IMR-90 (cell line): ENCODE results near the gene ATG4A.

Experiments
- NFE2L2 ChIP-seq: fragments of 150-350 bp; IDR thresholded peaks from 2 replicates; pipeline ENCODE4 v1.6.1; 2016; ENCODE audit warnings: low read depth, mild to moderate bottlenecking, low read length
- RAD21 ChIP-seq: IDR thresholded peaks from 2 replicates; pipeline ENCODE4 v1.6.1; 2012; ENCODE audit warnings: low read length, improper control_type of control experiment
- TF ChIP-seq, protein P1 (sequence below): conservative IDR thresholded peaks from 2 replicates; pipeline ENCODE4 v1.5.1; 2012; ENCODE audit warnings: mild to moderate bottlenecking, low read depth, low read length, improper control_type of control experiment
- TF ChIP-seq, protein P2 (sequence below): fragments of 150-350 bp; IDR thresholded peaks from 2 replicates; pipeline ENCODE4 v1.6.1; 2017; ENCODE audit warnings: mild to moderate bottlenecking, antibody characterized with exemption, low read length, low read depth

DNA sequence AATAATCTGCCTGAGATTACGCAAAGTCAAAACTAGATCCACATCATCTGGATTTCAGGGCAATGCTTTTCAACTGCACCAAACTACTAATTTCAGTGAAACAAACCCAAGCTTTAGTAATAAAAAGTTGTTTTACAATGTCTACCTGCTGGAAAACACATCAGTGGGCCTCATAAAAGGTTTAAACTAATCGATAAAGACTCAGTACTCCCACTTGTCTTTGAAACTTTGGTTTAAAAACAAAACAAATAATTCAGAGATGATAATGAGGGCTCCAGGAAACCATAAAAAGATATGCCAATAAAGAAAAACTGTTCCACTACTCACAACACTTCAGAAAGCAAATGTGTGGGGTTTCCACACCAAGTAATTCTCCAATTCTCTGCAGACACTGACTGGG, 10.5 kb upstream of the ATG4A start:
- TF ChIP-seq, protein P1, sequence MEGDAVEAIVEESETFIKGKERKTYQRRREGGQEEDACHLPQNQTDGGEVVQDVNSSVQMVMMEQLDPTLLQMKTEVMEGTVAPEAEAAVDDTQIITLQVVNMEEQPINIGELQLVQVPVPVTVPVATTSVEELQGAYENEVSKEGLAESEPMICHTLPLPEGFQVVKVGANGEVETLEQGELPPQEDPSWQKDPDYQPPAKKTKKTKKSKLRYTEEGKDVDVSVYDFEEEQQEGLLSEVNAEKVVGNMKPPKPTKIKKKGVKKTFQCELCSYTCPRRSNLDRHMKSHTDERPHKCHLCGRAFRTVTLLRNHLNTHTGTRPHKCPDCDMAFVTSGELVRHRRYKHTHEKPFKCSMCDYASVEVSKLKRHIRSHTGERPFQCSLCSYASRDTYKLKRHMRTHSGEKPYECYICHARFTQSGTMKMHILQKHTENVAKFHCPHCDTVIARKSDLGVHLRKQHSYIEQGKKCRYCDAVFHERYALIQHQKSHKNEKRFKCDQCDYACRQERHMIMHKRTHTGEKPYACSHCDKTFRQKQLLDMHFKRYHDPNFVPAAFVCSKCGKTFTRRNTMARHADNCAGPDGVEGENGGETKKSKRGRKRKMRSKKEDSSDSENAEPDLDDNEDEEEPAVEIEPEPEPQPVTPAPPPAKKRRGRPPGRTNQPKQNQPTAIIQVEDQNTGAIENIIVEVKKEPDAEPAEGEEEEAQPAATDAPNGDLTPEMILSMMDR = no peak
- no peak for TF ChIP-seq RAD21
- TF ChIP-seq NFE2L2 = no peak
- TF ChIP-seq, protein P2, sequence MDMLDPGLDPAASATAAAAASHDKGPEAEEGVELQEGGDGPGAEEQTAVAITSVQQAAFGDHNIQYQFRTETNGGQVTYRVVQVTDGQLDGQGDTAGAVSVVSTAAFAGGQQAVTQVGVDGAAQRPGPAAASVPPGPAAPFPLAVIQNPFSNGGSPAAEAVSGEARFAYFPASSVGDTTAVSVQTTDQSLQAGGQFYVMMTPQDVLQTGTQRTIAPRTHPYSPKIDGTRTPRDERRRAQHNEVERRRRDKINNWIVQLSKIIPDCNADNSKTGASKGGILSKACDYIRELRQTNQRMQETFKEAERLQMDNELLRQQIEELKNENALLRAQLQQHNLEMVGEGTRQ = no peak
